Embryonic facial prominence (tissue), 1 donor: ENCODE results near the gene NUP214.
"Not testable (repeated sequence)": the region's sequence is repeated elsewhere in the genome, so short reads cannot be mapped to it uniquely, and the experiment has no call there.

ENCODE experiments used
- DNase-seq: peaks from one replicate; pipeline ENCODE4 v3.0.0-alpha.2; 2016; ENCODE audit errors: extremely low spot score

The NUP214 gene

DNA sequence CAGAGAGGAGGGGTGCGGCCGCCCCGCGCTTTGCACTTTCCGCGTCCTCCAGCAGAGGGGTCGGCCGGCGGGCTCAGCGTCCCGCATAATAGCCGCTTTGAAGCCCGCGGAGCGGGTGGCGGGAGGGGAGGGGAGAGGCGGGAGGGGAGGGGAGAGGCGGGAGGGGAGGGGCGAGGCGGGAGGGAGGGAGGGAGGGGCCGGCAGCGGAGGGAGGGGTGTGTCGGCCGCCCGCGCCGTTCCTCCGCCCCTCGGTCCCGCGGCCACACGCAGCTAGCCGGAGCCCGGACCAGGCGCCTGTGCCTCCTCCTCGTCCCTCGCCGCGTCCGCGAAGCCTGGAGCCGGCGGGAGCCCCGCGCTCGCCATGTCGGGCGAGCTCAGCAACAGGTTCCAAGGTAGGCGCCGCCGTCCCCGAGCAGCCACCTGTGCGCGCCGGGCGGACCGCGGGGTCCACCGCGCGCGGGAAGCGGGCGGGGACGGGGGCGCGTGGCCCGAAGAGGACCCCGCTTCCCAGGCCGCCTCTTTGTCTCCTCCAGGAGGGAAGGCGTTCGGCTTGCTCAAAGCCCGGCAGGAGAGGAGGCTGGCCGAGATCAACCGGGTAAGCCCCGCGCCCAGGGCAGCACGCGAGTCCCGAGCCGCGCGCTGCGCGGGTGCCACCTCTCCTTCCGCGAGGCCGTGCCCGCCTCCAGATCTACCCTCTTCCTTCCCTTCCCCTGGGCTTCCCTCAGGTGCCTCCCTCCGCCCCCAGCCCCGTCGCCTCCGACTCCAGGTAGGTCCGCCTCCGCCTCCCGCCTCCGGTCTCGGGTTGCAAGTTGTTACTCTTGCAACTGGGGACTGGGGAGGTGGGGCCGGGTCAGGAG lies 28.9 kb upstream of the NUP214 start, which contains the start of gene AIF1L:
Gene AIF1L (plus strand): TSS at position 263 of the 857 bp plus-strand sequence. CDS start 99 bp downstream, at position 362.
- DNase-seq, result no peak

DNA sequence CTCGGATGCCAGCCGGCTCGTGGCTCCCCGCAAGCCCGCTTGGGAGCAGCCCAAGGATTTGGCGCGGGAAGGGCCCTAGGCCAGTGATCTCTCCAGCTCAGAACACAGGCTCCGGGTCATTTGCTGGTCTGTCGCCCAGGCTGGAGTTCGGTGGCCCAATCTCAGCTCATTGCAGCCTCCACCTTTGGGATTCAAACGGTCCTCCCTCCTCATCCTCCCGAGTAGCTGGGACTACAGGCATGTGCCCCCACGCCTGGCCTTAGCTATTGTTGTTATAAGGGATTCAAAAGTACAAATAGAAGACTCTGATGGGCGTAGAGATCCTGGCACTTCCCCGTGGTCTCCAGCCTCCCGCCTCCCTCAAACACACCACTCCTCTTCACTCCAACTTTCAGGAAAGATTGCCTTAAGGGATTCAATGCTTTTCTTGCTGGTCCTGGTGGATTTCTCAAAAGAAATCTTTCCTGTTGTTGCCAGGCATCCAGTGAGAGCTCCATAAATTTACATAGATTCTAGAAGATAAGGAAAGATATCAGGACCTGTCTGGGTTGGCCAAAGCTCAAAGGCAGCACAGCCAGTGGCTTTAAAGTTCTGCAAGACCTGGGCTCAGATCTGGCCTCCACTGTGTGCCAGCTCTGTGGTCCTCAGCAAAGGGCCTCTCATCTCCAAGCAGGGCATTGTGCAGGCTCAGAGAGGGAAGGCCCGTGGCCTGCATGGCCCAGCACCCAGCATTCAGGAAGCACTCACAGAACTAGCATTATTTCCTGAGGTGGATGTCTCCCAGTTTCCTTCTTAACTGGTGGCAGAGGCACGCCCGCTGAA lies 28.0 kb upstream of the NUP214 start:
- DNase-seq, result no peak

DNA sequence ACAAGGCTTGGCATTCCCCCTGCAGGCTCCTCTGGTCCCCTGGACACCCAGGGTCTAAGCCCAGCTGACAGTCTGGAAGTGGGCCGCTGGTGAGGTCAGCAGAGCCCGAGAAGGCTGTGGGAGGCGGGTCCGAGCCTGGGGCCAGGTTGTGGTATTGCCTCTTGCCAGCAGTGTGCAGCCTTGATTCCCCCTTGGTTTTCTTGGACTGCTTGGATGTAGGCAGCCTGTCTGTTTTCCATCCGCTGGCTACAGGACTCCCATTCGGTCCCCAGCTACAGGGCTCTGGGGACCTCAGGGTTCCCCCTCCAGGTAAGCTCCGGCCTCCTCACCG lies 27.5 kb upstream of the NUP214 start:
- no peak for DNase-seq

DNA sequence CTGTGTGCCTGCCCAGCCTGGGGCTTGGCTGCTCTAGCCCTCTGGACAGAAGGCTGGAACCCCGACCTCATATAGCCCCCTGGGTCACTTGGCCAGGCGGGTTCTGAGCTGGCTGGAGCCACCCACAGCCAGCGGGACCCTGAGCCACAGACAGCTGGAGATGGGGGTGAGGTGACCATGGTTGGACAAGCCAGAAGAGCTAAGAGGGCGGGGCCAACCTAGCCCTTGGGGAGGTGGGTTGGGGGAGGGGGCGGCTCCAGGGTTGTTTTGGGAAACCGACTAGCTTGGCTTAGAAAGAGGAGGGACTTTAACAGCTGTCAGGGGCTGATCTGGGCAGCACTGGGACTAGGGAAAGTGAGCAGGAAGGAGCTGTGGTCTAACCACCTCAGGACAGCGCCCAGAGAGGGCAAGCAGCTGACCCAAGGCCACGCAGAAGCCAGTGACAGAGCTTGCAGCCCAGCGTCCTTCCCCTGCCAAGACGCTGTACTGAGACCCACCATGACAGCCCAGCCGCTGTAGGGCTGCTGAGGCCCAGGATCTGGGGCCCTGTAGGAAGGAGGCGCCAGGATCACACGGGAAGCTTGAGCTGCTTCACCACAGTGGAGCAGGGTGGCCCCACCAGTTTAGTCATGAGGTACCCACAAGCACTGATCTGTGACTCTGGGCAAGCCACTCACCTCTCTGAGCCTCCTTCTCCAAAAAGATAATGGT lies 26.8 kb upstream of the NUP214 start:
- no peak for DNase-seq

DNA sequence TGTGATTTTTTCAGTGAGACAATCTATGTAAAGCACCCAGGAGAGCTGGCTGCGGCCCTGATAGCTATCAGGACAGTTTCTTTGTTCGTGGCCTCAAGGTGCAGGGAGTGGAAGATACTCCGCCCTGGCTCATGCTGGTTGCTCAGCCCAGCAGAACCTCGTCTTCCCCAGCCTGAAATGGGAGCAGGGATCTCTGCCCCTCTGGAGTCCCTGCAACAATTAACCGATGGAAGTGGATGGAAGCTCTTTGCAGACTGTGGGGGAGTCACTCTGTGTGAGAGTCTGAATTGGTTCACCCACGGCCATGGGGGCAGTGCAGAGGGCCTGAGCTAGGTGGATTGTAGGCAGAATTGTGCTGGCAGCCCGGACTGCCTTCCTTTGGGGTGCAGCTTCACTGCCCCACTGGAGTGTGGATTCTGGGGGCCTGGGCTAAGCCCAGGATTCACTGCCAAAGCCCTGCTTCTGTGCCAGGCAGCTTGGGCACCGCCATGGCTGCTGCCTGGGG lies 26.2 kb upstream of the NUP214 start:
- DNase-seq, result no peak

DNA sequence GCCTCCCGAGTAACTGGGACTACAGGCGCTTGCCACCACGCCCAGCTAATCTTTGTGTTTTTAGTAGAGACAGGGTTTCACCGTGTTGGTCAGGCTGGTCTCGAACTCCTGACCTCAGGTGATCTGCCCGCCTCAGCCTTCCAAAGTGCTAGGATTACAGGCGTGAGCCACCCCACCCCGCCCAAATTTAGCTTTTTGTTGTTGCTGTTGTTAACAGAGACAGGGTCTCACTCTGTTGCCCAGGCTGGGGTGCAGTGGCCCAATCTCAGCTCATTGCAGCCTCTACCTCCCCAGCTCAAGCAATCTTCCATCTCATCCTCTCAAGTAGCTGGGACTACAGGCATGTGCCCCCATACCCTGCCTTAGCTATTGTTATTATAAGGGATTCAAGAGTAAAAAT lies 25.5 kb upstream of the NUP214 start:
- not testable (repeated sequence) for DNase-seq

DNA sequence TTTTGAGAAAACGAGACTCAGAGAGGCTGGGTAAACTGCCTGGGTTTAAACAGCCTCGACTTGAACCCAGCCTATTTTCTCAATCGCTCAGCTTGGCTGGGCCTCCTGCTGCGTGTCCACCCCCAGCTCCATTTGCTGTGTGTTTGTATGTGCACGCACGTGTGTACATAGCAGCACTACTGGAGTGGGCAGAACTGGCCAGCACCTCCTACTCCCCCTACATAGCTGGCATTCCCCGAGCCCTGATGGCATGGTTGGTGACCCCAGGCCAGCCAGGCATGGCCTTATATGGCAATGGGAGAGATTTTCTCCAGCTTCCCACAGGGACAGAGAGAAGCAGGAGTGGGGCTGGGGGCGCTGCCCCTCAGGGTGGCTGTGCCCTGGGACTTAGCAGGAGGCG lies 24.9 kb upstream of the NUP214 start:
- no peak for DNase-seq

DNA sequence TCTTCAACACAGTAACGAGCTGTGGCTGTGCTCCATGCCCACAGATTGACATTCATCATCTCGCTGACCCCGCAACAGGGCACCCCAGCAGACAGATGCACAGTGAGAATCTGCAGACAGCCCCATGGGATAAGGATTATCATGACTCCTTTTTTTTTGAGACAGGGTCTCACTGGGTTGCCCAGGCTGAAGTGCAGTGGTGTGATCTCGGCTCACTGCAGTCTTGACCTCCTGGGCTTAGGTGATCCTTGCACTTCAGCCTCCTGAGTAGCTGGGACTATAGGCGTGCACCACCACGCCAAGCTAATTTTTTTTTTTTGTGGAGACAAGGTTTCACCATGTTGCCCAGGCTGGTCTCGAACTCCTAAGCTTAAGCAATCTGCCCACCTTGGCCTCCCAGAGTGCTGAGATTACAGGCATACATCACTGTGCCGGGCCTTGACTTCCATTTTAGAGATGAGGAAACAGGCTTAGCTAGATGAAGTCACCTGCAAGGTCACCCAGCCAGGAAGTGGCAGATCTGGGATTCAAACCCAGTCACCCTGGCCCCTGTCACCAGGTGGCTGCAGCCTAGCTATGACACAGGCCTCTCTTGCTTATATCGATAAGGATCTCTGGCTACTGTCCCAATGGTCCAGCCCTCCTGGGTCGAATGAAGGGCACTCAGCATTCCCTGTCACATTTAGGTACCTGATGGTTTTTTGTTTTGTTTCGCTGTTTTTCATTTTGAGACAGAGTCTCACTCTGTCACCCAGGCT lies 24.0 kb upstream of the NUP214 start:
- no peak for DNase-seq

DNA sequence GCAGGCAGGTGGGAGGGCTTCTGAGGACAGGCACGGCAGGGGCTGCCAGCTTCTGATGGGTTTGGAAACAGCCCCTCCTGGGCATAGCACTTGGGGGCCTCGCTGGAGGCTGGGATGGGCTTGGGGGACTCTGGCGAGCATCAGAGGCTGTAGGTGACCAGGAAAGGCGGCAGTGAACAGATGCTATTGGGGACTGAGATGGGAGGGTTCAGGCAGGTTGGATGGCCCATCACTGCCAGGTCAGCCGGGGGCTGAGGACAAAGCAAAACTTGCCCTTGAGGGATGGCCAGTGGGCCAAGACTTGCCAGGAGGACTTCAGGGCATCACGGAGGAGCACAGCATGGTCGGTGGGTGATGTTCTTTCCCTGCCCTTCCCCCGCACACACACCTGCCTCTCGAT lies 22.4 kb upstream of the NUP214 start:
- DNase-seq, result no peak

DNA sequence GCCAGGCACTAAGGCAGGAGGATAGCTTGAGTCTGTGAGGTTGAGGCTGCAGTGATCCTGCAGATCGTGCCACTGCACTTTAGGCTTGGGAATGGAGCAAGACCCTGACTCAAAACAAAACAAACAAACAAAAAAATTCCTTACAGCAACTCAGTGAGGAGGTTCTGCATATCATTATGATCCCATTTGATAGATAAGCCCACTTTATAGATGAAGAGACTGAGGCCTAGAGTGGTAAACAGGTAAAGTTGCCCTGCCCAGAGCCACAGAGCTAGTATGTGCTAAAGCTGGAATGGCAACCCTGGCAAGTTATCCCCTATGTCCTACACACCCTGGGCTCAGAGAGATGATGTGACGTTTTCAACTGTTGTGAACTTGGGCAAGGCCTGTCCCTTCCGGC lies 21.9 kb upstream of the NUP214 start:
- DNase-seq, result no peak

DNA sequence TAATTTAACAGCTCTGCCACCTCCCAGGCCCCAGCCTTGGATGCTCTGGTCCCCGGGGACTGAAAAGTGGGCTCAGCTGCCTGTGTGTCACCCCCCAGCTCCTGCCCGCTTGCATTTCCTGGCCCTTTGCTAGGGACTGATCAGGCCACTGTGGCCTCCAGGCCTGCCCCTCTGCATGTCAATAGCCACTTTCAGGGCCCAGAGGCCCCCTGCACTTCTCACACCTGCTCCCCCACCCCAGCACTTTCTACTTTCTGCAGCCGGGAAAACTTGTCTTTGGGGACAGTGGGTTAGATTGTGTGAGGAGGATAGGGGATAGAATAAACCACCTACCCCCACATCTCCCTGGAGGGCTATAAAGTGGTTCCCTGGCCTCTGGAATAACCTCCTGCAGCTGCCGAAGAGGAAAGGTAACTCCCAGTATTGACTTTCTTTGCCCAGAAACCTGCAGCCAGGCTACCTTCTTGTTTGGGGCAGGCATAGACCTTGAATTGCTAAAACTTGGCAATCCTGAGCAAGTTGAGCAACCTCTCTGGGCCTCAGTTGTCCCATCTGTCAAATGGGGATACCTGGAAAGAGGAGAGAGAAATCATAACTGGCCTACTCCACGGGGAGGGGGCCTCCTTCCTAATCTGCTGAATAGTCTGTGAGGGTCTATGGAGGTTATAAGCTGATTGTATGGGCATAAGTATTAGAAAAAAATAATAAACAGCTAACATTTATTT lies 21.2 kb upstream of the NUP214 start:
- no peak for DNase-seq

DNA sequence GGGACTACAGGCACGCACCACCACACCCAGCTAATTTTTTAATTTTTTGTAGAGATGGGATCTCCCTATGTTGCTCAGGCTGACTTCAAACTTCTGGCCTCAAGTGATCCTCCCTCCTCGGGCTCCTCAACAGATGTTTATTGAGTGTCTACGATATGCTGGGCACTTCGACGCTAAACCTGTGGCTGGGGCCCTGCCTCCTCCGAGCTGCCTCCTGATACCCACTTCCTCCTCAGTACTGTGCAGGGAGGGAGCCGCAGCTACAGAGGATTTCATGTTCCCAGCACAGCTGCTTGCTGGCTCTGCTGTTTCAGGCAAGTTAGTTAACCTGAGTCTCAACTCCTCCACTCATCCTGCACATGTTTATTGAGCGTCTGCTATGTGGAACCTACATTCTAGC lies 19.4 kb upstream of the NUP214 start:
- no peak for DNase-seq

DNA sequence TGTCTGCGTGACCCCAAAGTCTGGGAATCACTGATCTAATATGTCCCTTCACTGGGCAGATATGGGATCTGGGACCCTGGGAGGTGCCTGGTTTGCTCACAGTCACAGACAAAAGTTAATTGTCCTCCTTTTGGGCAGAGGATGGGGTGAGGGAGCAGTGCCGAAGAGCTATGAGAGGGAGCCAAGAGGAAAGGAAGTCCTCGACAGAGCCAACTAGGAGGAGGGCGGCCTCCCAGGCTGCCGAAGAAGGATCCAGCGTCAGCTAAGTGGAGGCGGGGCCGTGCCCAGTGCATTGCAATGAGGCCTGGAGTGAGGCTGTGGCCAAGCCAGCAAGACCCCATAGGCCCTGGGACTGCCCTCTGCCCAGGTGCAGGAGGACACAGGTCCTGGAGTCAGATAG lies 17.6 kb upstream of the NUP214 start:
- no peak for DNase-seq

DNA sequence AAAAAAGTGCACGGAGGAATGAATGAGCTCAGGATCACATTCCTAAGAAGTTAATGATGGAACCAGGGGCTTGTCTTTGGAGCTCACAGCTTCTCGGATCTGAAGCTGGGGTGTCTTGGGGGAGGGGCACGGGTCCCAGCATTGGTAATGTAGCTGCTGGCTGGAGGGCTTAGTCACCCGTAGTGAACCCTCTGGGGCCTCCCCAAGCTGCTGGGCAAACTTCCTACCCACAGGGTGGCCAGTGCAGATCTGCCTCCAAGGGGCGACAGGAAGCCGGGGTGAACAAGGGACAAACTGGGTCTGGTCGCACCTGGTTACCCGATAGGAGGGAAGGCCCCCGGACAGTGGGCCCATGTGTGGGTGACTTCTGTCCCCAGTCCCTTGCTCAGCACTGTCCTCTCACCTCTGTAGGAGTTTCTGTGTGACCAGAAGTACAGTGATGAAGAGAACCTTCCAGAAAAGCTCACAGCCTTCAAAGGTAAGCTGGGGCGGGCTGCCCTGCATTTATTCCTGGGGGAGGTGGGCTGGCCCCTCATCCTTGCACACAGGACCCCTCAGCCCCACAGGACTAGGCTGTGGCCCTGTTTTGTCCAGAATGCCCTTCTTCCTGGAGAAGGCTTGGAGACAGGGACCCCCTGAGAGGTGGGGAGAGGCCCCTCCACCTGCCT lies 14.1 kb upstream of the NUP214 start:
- no peak for DNase-seq

DNA sequence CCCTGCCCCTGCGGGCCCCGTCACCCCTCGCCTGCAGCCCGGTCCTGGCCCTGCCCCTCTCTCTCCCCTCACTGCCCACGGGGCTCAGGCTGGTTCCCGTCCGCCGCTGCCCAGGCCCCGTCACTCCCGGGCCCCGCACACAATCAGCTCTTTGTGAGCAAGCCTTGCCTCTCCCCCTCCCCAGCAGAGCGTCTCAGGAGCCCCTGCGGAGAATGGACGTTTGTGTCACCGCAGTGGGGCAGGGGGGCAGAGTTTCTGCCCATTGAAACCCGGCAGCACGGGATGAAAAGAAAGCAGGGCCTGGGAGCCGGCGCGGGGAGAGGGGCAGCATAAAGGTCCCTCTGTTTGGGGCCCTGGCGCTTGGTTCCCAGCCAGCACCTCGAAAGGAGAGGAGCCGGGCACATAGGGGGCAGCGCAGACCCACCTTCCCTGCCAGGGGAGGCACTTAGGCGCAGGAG lies 13.5 kb upstream of the NUP214 start:
- DNase-seq, result no peak

DNA sequence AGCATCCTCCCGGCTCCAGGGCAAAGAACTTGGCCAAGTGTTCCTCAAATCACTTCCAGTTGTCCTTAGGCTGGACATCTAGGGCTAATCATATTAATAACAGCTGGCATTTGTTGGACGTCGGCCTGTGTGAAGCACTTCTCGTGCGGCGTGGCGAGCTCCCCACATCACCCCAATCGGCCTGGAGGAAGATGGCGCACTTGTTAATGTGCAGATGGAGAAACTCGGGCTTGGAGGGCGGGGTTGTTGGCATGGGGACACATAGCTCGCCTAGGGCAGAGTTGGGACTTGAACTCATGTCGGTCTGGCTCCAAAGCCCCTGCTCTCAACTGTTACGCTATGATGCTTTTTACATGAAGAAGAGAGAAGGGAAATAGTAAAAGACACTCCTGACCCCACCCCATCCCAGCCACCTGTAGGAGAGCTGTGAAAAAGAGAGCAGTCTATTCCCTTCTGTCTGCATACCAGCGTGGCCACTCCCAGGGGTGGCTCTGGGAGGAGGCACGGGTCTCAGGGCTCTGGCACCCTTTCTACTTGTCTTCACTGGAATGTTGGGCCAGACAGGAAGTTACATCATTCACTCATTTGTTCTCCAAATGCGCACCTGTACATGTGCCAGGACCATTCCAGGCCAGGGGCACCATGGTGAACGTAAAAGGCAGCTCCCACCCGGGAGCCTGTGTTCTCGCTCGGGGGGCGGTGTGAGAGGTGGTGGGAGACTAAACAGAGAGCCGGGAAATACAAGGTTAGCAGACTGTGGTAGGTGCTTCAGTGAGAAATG lies 12.8 kb upstream of the NUP214 start:
- no peak for DNase-seq

DNA sequence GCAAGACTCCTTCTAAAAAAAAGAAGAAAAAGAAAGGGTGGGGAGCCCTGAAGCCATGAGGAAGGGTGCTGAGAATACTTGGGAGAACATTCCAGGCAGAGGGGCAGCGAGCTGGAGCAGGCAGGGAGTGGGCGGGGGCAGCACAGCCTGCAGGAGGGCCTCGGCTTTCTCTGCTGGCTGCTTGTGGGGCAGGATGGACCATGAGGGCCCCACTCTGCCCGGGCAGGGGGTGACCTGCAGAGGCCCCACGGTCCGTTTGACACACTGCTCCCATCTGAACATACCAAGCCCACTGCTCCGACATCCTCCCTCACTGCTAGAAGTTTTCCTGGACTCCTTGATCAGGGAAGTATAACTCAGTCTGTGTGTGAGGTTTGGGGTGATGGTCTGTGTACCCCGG lies 11.7 kb upstream of the NUP214 start:
- no peak for DNase-seq

DNA sequence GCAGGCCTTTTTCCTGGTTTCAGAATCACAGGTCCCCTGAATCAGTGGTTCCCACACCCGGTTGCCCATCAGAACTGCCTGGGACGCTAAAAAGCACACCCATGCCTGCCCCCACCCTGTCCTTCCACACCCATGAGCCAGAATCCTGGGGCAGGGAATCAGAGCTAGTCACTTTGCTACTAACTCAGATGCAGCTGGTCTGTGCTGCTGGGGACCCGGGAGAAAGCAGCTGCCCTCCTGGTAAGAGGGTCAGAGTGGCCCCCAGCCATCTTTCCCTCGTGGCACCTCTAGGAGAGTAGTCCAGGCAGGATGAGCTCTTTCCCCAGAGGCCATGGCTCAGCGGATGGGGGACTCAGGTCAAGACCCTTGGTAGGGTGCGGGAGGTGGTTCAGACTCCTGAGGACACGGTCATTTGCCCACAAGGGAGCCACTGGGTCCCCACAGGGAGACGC lies 11.3 kb upstream of the NUP214 start:
- DNase-seq, result no peak

DNA sequence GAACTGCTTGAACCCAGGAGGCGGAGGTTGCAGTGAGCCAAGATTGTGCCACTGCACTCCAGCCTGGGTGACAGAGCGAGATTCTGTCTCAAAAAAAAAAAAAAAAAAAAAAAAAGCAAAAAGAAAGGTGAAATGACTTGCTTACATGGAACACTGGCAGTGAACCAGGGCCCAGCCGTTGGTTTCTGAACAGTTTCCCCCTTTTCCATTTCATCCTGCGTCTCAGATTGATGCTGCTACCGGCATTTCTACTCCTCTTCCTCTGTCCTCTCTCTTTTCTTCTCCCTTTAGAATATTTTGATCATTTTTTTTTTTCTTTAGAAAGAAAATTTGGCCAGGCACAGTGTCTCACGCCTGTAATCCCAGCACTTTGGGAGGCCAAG lies 10.0 kb upstream of the NUP214 start:
- not testable (repeated sequence) for DNase-seq
